SU-DHL-6 (cell line): ENCODE results near the gene SKOR2.

Experiments used
- CTCF ChIP-seq: fragments of 200-600 bp; sonication (generic); IDR thresholded peaks from one replicate; pipeline ENCODE4 v1.5.1; 2017; ENCODE audit warnings: antibody characterized with exemption, mild to moderate bottlenecking, low read length, moderate library complexity; ENCODE audit not compliant: insufficient read depth, poor library complexity, severe bottlenecking
- EZH2phosphoT487 ChIP-seq: fragments of 200-600 bp; sonication (generic), shearing (Covaris generic); conservative IDR thresholded peaks from 2 replicates; pipeline ENCODE4 v1.6.1; 2018; ENCODE audit warnings: mild to moderate bottlenecking, antibody characterized with exemption, low read length, moderate library complexity, mixed read lengths

- TF ChIP-seq EZH2phosphoT487 = no peak
- TF ChIP-seq CTCF = no peak
Observed at GRCh38 chr18:47166294-47166693, 85.2 kb downstream of the SKOR2 start.
